ENCODE results near the gene RXFP1.

RXFP1 gene

GRCh38 chr4:158676076-158676475 lies 154.4 kb downstream of the RXFP1 start:
- no peak for DNase-seq

GRCh38 chr4:158678767-158679166 lies 157.1 kb downstream of the RXFP1 start:
- no peak for DNase-seq

- no peak for DNase-seq
Measured at GRCh38 chr4:158681629-158682028, 159.9 kb downstream of the RXFP1 start.

- no peak for DNase-seq
Measured at GRCh38 chr4:158682066-158682465, 160.4 kb downstream of the RXFP1 start.

GRCh38 chr4:158688813-158689212 lies 167.1 kb downstream of the RXFP1 start:
- DNase-seq, result no peak

All from fibroblast of skin of scalp (primary cell).